Stimulated activated memory B cell treated with anti-CD40 and anti-IgM and Interleukin-4, amounts not matched to agents 10 μg/mL and 1 μg/mL and 100 μg/mL, for 72 hours (primary cell): Measurements from ENCODE around the gene RNF213.

ENCODE experiments used
- ATAC-seq: fragments of 150-1000 bp; cut with Tn5 transposase; 2 replicates; pipeline ENCODE4 v1.10.0; 2021
- H3K27ac Mint-ChIP-seq: one replicate; pipeline ENCODE4 v1.8.0; 2022; ENCODE audit warnings: mild to moderate bottlenecking, mixed read lengths
- H3K27me3 Mint-ChIP-seq: one replicate; pipeline ENCODE4 v1.8.0; 2022; ENCODE audit warnings: mixed read lengths
- H3K36me3 Mint-ChIP-seq: one replicate; pipeline ENCODE4 v1.8.0; 2022; ENCODE audit warnings: mixed read lengths
- H3K4me1 Mint-ChIP-seq: one replicate; pipeline ENCODE4 v1.8.0; 2022; ENCODE audit warnings: mixed read lengths
- H3K4me3 Mint-ChIP-seq: one replicate; pipeline ENCODE4 v1.8.0; 2022; ENCODE audit warnings: mild to moderate bottlenecking, moderate library complexity, mixed read lengths
- H3K9me3 Mint-ChIP-seq: one replicate; pipeline ENCODE4 v1.8.0; 2022; ENCODE audit warnings: mixed read lengths

Gene RNF213

DNA sequence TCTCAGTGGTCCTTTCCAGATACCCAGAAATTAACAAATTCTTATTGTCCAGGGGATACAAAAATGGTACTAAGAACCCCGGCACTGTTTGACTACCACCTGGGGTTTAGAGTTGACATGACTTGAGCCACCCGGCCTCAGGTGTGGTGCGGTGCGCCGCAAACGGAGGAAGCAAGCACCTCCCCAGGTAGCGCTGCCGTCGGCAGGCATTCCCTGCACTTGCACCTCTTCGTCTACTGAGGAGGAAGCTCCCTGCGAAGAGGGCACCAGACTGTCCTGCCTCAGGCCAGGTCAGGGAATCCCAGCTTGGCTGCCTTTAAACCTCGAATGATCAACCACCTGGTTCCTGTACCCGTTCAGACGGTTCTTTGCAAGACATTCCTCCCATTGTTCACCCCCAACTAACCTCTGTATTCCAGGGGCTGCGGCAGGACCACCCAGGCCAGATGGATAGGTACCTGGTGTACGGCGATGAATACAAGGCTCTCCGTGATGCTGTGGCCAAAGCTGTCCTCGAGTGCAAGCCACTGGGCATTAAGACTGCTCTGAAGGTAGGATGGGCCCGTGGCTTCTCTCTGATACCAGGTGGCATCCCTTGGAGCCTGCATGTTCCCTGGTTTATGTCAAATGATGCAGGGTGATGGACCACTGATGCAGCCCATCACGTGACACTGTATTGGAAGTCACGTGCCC, 113.5 kb downstream of the RNF213 start:
- no peaks in the 10 kb centered on the region for H3K27me3 Mint-ChIP-seq
- no peaks in the 10 kb centered on the region for H3K9me3 Mint-ChIP-seq
- peak overlapping the region; percentile 67 for H3K27ac Mint-ChIP-seq
- H3K36me3 Mint-ChIP-seq, result peaks cover 74% of the 10 kb centered on the region
- no peaks in the 10 kb centered on the region for H3K4me1 Mint-ChIP-seq
- H3K4me3 Mint-ChIP-seq, result no peak overlapping the region
- ATAC-seq, result no peak

DNA sequence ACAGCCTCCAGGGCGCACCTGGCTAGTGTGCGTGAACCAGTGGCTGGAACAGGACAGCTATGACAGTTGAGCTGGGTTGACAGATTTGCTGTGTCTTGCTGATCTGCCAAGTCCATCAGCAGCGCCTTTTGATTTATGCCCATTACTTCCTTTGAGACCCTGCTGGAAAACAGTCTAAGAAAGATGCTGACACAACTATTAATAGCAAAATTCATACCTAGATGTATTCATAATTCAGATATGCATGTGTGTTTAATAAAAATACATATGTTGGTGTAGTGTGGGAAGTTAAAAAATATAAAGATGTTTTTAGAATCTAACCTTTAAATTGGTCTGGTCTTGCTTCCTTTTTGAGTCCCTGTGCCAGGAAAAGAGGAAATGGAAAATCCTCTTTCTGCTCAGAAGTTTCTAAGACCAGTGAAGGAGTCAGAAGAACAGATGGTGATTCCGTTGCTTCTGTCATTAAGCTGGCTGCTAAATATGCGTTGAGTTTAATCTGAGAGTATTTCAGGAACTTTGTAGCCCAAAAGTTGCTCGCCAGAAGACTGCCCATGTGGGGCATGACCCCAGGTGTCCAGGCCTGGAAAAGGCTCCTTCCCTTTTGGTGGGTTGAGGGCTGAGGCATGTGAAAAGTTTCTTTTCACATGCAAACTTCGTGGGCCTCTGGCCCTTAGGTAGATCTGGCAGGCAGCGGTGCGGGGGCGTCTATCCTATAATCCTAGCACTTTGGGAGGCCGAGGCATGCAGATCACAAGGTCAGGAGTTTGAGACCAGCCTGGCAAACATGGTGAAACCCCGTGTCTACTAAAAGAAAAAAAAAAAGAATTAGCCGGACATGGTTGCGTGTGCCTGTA, 114.3 kb downstream of the RNF213 start:
- no peak for ATAC-seq
- Mint-ChIP-seq H3K27ac (peak overlapping the region; percentile 67), H3K9me3 (no peaks in the 10 kb centered on the region), H3K36me3 (peaks cover 71% of the 10 kb centered on the region), H3K4me1 (no peaks in the 10 kb centered on the region), H3K27me3 (no peaks in the 10 kb centered on the region), H3K4me3 (no peak overlapping the region)

DNA sequence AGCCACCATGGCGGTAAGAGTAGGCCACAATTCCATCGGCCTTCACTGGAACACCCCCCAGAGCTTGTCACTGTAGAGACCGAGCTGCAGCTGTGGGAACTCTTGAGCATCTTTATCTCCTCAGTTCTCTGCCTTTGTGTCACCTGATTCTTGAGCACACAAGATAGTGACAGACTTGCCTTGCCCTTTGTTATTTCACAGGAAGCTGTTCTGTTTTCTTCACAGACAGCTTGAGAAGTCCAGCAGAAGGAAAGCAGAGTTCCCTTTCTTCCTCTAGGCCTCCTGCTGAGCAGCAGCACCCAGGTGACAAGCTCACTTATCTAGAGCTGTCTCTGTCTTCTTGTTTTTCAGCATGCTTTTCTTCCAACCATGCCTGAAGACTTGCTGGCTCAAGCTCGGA, 115.9 kb downstream of the RNF213 start:
- H3K27me3 Mint-ChIP-seq, result no peaks in the 10 kb centered on the region
- H3K27ac Mint-ChIP-seq, result no peak overlapping the region
- H3K4me1 Mint-ChIP-seq, result no peaks in the 10 kb centered on the region
- peaks cover 78% of the 10 kb centered on the region for H3K36me3 Mint-ChIP-seq
- H3K4me3 Mint-ChIP-seq, result no peak overlapping the region
- no peaks in the 10 kb centered on the region for H3K9me3 Mint-ChIP-seq
- ATAC-seq, result no peak

DNA sequence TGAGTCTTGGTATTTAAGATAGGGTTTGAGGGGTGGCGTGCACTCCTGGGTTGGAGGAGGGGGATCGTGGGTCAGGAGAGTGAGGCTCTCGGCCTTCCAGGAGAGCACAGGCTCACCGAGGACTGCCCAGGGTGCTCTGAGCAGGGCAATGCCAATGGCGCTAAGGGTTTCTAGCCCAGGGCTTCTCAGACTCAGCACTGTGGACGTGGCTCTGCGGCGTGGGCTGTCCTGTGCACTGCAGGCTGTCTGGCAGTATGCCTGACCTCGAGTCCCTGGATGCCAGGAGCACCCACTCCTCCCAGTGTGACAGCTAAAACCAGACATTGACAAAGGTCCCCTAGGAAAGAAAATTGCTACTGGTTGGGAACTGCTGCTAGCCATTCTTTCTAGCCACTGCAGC, 117.1 kb downstream of the RNF213 start:
- no peaks in the 10 kb centered on the region for H3K9me3 Mint-ChIP-seq

DNA sequence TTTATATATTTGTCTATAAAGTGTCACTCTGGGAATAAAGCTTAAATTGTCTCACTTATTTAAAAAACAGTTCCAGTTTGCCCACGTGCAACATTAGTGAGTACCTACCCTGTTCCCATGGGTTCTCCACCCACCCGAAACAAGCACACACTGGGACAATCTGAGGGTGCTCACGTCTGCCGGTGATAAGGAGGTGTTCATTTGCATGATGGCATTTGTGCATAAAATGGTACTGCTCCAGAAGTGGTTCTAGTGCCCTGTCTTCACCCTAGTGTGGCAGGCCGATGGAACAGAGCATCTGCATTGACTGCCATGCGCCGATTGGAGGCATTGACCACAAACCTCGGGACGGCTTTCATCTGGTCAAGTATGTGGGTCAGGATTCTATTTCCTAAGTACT, 118.7 kb downstream of the RNF213 start:
- Mint-ChIP-seq H3K4me1 (no peaks in the 10 kb centered on the region), H3K9me3 (no peaks in the 10 kb centered on the region), H3K36me3 (peaks cover 77% of the 10 kb centered on the region), H3K4me3 (no peak overlapping the region), H3K27me3 (no peaks in the 10 kb centered on the region), H3K27ac (no peak overlapping the region)
- ATAC-seq, result no peak

More for the DNA sequence above, 117.1 kb downstream of the RNF213 start:
- no peak for ATAC-seq
- H3K36me3 Mint-ChIP-seq, result peaks cover 75% of the 10 kb centered on the region
- H3K4me1 Mint-ChIP-seq, result no peaks in the 10 kb centered on the region
- H3K27ac Mint-ChIP-seq, result no peak overlapping the region
- H3K4me3 Mint-ChIP-seq, result no peak overlapping the region
- no peaks in the 10 kb centered on the region for H3K27me3 Mint-ChIP-seq

DNA sequence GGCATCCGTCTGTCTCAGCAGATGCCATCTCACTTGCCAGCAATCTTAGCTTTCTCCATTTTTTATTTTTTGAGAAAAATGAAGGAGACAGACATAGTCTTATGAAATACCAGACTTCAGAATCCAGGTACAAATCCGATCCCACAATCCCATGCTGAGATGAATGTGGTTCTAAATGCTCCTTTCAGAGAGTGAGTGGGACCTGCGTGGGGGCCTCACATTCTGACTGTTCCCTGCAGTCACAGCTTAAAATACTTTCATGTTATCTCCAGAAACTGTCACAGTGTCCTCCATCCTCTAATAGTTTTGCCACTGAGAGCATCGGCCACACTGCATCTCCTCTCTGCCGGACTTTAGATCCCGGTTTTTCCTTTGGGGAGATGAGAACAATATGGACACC, 119.4 kb downstream of the RNF213 start:
- Mint-ChIP-seq H3K36me3 (peaks cover 70% of the 10 kb centered on the region), H3K27me3 (no peaks in the 10 kb centered on the region), H3K27ac (no peak overlapping the region), H3K4me1 (no peaks in the 10 kb centered on the region), H3K9me3 (no peaks in the 10 kb centered on the region), H3K4me3 (no peak overlapping the region)
- ATAC-seq, result no peak

DNA sequence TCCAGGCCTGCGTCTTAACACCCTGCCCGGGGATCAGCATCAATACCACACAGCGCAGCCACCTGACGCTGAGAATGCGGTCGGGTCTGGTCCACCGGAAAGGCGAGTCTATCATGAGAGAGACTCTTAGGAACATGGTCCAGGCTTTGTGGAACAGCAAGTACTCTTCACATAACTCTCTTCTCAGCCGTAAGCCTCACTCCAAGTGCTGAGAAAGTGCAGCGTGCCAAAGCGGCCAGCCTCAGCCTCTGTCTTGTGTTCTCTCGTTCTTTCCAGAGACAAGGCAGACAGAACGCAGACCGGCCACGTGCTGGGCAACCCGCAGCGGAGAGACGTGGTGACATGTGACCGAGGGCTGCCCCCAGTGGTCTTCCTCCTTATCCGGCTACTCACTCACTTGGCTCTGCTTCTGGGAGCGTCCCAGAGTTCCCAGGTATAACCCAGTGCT, 119.9 kb downstream of the RNF213 start:
- H3K27me3 Mint-ChIP-seq, result no peaks in the 10 kb centered on the region
- H3K4me1 Mint-ChIP-seq, result no peaks in the 10 kb centered on the region
- H3K9me3 Mint-ChIP-seq, result no peaks in the 10 kb centered on the region
- H3K27ac Mint-ChIP-seq, result no peak overlapping the region
- no peak for ATAC-seq
- H3K36me3 Mint-ChIP-seq, result peaks cover 65% of the 10 kb centered on the region
- no peak overlapping the region for H3K4me3 Mint-ChIP-seq

DNA sequence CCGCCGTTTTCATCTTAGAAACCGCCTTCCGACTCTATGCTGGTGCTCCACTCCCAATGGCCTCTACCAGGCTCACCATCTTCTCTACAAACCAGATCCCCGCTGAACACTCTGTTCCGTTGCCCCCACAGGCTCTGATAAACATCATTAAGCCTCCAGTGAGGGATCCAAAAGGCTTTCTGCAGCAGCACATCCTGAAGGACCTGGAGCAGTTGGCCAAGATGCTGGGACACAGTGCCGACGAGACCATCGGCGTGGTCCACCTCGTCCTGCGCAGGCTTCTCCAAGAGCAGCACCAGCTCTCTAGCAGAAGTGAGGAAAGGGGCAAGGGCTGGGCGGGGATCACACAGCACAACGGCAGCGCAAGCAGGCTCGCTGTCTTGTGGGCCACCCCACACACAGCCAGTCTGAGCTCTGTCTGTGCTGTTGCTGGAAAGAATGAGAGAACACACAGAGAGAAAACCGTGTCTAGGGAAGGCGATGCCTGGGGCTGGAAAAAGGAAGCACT, 120.8 kb downstream of the RNF213 start:
- H3K4me1 Mint-ChIP-seq, result no peaks in the 10 kb centered on the region
- no peak for ATAC-seq
- no peak overlapping the region for H3K4me3 Mint-ChIP-seq
- peaks cover 58% of the 10 kb centered on the region for H3K36me3 Mint-ChIP-seq
- no peaks in the 10 kb centered on the region for H3K9me3 Mint-ChIP-seq
- H3K27ac Mint-ChIP-seq, result no peak overlapping the region
- H3K27me3 Mint-ChIP-seq, result no peaks in the 10 kb centered on the region

DNA sequence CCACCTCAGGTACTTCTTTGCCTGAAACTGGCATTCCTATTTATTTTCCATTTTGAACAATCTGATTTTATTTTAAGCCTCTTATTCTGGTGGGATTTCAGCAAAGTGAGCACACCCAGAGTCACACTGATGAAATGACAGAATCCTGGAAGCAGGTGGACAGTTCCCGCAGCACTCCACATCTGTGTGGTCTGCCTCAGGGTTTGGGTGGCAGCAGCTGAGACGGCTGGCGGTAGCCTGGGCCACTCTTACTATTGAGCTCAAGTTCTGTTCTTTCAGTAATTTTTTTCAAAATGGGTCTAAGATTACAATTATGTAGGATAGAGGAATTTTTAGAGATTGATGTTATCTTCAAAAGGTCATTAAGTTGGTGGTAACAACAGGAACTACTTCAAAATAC, 121.8 kb downstream of the RNF213 start:
- Mint-ChIP-seq H3K27ac (peak overlapping the region; percentile 5), H3K9me3 (no peaks in the 10 kb centered on the region), H3K4me3 (no peak overlapping the region), H3K4me1 (no peaks in the 10 kb centered on the region), H3K27me3 (no peaks in the 10 kb centered on the region), H3K36me3 (peaks cover 55% of the 10 kb centered on the region)
- ATAC-seq, result no peak

DNA sequence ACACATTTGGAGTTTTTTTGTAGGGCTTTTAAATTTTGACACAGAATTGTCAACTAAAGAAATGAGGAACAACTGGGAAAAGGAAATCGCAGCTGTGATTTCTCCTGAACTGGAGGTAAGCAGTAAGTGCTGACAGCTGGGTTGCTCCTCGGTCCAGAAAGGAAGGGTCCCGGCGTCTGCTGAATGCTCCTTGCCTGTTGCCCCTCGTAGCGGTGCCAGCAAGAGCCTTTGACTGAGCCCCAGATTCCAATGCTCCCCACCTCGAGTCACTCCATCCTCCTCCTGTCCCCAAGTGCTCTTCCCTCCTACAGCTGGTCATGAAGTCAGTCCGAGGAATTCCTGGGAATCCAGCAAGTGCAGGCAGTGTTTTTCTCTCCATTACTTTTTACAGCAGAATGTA, 122.3 kb downstream of the RNF213 start:
- no peak for ATAC-seq
- peak overlapping the region; percentile 5 for H3K27ac Mint-ChIP-seq
- no peaks in the 10 kb centered on the region for H3K27me3 Mint-ChIP-seq
- H3K4me1 Mint-ChIP-seq, result no peaks in the 10 kb centered on the region
- no peaks in the 10 kb centered on the region for H3K9me3 Mint-ChIP-seq
- peaks cover 55% of the 10 kb centered on the region for H3K36me3 Mint-ChIP-seq
- H3K4me3 Mint-ChIP-seq, result no peak overlapping the region

DNA sequence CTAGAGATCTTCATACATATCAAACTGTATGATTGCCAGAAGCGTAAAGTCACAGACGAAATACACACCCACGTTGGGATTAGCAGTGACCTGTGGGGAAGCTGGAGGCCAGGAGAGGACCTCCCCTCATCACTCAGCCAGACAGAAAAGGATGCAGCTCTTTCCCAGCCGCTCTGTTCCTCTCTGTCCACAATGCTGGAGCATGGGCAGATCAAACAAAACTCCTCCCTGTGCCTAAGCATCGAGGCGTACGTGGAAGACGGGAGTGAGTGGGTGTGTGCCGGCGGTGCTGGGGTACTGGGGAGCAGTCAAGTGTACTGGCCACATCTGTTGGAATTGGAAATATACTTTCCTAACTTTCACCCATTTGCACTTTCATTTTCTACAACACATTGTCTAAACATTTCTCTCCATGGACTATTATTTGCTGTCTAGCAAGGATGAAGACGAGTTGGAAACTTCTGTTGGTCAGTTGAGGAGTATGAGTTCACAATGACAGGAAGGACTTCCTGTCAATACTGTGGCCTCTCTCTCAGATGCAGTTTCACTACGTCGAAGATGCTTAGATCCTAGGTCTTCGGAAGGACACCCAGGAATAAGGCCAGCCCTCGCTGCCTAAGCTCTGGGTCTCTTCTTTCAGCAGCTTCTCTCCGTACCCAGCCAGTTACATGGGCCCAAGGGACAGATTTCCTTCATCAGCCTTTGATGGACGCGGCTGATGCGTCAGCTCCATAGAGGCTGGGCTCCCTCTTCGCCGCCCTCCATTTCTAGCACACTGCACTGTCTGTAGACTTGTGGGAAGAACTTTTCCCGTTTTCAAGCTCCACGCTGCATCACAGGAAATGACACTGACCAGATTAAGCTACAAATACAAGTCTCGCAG, 123.7 kb downstream of the RNF213 start:
- Mint-ChIP-seq H3K27ac (no peak overlapping the region), H3K27me3 (no peaks in the 10 kb centered on the region), H3K4me3 (no peak overlapping the region), H3K36me3 (peaks cover 55% of the 10 kb centered on the region), H3K9me3 (no peaks in the 10 kb centered on the region), H3K4me1 (no peaks in the 10 kb centered on the region)
- no peak for ATAC-seq

DNA sequence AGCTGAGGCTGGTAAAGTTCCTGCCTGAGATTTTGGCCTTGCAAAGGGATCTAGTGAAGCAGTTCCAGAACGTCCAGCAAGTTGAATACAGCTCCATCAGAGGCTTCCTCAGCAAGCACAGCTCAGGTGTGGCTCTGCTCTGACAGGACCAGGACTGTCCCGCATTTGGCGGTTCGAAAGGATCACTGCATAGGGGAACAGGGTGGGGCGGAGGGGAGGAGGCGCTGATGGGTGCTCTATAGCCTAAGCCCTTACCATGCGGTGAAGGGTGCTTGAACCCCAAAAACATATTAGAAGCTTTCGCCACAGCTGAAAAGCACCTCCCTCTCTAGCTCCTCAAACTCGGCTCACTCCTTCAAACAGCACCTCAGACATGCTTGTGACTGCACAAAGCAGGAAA, 124.4 kb downstream of the RNF213 start:
- ATAC-seq, result no peak
- Mint-ChIP-seq H3K9me3 (no peaks in the 10 kb centered on the region), H3K4me1 (no peaks in the 10 kb centered on the region), H3K27ac (no peak overlapping the region), H3K27me3 (no peaks in the 10 kb centered on the region), H3K4me3 (no peak overlapping the region), H3K36me3 (peaks cover 60% of the 10 kb centered on the region)

DNA sequence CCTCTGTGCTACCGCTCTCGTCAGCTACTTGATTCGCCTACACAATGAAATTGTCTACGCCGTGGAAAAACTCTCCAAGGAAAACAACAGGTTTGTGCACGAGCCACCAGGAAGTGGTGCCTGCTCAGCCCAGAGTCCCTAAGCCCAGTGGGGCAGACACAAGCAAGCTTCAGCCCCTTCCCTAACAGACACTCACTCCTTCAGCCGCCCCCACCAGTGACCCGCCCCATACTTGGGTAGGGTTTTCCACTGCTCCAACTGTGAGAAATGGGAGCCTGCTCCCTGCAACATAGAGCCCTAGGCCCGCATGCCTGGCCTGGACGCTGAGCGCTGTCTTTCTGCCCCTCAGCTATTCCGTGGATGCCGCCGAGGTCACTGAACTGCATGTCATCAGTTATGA, 125.7 kb downstream of the RNF213 start:
- H3K27ac Mint-ChIP-seq, result no peak overlapping the region
- no peak for ATAC-seq
- no peaks in the 10 kb centered on the region for H3K4me1 Mint-ChIP-seq
- H3K4me3 Mint-ChIP-seq, result no peak overlapping the region
- no peaks in the 10 kb centered on the region for H3K27me3 Mint-ChIP-seq
- H3K36me3 Mint-ChIP-seq, result peaks cover 55% of the 10 kb centered on the region
- no peaks in the 10 kb centered on the region for H3K9me3 Mint-ChIP-seq

DNA sequence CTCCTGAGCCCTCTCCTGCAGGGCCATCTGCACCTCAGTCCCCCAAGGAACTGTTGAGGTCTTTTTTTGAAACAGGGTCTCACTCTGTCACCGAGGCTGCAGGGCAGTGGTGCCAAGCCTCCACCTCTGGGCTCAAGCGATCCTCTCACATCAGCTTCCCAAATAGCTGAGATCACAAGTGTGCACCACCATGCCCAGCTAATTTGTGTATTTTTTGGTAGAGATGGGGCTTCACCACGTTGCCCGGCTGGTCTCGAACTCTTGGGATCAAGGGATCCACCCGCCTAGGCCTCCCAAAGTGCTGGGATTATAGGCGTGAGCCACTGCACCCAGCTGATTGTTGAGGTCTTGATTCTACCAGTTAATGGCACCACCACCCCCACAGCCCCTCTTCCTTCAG, 126.4 kb downstream of the RNF213 start:
- Mint-ChIP-seq H3K27me3 (no peaks in the 10 kb centered on the region), H3K4me1 (no peaks in the 10 kb centered on the region), H3K9me3 (no peaks in the 10 kb centered on the region), H3K4me3 (no peak overlapping the region), H3K27ac (no peak overlapping the region), H3K36me3 (peaks cover 56% of the 10 kb centered on the region)
- ATAC-seq, result no peak

DNA sequence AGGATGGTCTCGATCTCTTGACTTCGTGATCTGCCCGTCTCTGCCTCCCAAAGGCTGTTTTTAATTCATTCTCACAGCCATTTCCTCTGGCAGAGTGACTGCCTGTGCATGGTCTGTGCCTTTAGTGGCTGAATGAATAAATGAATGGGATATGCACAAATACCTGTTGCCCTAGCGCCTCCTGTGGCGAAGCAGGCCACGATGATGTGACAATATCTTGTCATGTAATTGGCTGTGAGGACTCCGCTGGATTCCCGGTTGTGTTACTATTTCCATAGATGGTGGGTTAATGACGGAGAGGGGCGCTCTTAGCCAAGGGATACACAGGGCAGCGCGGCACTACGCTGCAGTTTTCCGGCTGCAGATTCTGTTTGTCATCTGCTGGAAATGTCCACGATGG, 127.5 kb downstream of the RNF213 start:
- Mint-ChIP-seq H3K36me3 (peaks cover 55% of the 10 kb centered on the region), H3K9me3 (no peaks in the 10 kb centered on the region), H3K4me3 (no peak overlapping the region), H3K27me3 (no peaks in the 10 kb centered on the region), H3K27ac (no peak overlapping the region), H3K4me1 (no peaks in the 10 kb centered on the region)
- no peak for ATAC-seq
